Mesothelial cell of epicardium (in vitro differentiated cells): ENCODE results near the gene ADAM12. TPM values are rescaled to one million over a fixed set of nuclear protein-coding genes. Genes with fewer than 3 reads are reported as not detected.

Experiments
- DNase-seq, 2 experiments: peaks; one replicate each; pipeline ENCODE4 v3.0.0; 2021; ENCODE audit warnings: low spot score in 2 of 2; ENCODE audit not compliant: unreplicated experiment in 2 of 2
- H3K27ac Mint-ChIP-seq: 2 replicates; pipeline ENCODE4 v1.8.0; 2021; ENCODE audit warnings: mixed read lengths
- H3K27me3 Mint-ChIP-seq: 2 replicates; pipeline ENCODE4 v1.8.0; 2021; ENCODE audit warnings: low read depth, mixed read lengths
- H3K36me3 Mint-ChIP-seq: 2 replicates; pipeline ENCODE4 v1.8.0; 2021; ENCODE audit warnings: mixed read lengths
- H3K4me1 Mint-ChIP-seq: 2 replicates; pipeline ENCODE4 v1.8.0; 2021; ENCODE audit warnings: mixed read lengths
- H3K4me3 Mint-ChIP-seq: 2 replicates; pipeline ENCODE4 v1.8.0; 2021; ENCODE audit warnings: mild to moderate bottlenecking, moderate library complexity, mixed read lengths
- H3K9me3 Mint-ChIP-seq: 2 replicates; pipeline ENCODE4 v1.8.0; 2021; ENCODE audit warnings: mixed read lengths
- total RNA-seq: library from RNA; stranded (reverse); gene quantifications from 3 replicates; pipeline ENCODE4 v1.2.1, GENCODE V29; 2021
- TF ChIP-seq, protein P1 (sequence below): fragments of 200-600 bp; sonication (generic); IDR thresholded peaks from one replicate; pipeline ENCODE4 v1.5.0; 2021; ENCODE audit warnings: antibody characterized with exemption; ENCODE audit not compliant: unreplicated experiment

ADAM12 gene
- total RNA-seq, 1 donor from 2014 or later = 13.3 TPM

- Mint-ChIP-seq H3K4me1 (peaks cover 28% of the 10 kb centered on the region), H3K4me3 (no peak overlapping the region), H3K27me3 (peaks cover 25% of the 10 kb centered on the region), H3K27ac (no peak overlapping the region), H3K9me3 (no peaks in the 10 kb centered on the region), H3K36me3 (no peaks in the 10 kb centered on the region)
- TF ChIP-seq, protein P1, sequence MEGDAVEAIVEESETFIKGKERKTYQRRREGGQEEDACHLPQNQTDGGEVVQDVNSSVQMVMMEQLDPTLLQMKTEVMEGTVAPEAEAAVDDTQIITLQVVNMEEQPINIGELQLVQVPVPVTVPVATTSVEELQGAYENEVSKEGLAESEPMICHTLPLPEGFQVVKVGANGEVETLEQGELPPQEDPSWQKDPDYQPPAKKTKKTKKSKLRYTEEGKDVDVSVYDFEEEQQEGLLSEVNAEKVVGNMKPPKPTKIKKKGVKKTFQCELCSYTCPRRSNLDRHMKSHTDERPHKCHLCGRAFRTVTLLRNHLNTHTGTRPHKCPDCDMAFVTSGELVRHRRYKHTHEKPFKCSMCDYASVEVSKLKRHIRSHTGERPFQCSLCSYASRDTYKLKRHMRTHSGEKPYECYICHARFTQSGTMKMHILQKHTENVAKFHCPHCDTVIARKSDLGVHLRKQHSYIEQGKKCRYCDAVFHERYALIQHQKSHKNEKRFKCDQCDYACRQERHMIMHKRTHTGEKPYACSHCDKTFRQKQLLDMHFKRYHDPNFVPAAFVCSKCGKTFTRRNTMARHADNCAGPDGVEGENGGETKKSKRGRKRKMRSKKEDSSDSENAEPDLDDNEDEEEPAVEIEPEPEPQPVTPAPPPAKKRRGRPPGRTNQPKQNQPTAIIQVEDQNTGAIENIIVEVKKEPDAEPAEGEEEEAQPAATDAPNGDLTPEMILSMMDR = no peak
- no peak for DNase-seq
Measured at GRCh38 chr10:126214679-126215078, 173.6 kb downstream of the ADAM12 start.

- peaks cover 33% of the 10 kb centered on the region for H3K4me1 Mint-ChIP-seq
Measured at GRCh38 chr10:126214021-126214420, 174.3 kb downstream of the ADAM12 start.

GRCh38 chr10:126212738-126213137 lies 175.5 kb downstream of the ADAM12 start:
- Mint-ChIP-seq H3K27ac (no peak overlapping the region), H3K9me3 (no peaks in the 10 kb centered on the region), H3K4me3 (no peak overlapping the region), H3K27me3 (peaks cover 25% of the 10 kb centered on the region), H3K4me1 (peaks cover 43% of the 10 kb centered on the region), H3K36me3 (no peaks in the 10 kb centered on the region)
- DNase-seq = no peak
- TF ChIP-seq, protein P1 = no peak

More at GRCh38 chr10:126214021-126214420, 174.3 kb downstream of the ADAM12 start:
- no peak overlapping the region for H3K4me3 Mint-ChIP-seq
- TF ChIP-seq, protein P1 = no peak
- peaks cover 25% of the 10 kb centered on the region for H3K27me3 Mint-ChIP-seq
- no peaks in the 10 kb centered on the region for H3K36me3 Mint-ChIP-seq
- H3K9me3 Mint-ChIP-seq = no peaks in the 10 kb centered on the region
- no peak for DNase-seq
- no peak overlapping the region for H3K27ac Mint-ChIP-seq

DNA sequence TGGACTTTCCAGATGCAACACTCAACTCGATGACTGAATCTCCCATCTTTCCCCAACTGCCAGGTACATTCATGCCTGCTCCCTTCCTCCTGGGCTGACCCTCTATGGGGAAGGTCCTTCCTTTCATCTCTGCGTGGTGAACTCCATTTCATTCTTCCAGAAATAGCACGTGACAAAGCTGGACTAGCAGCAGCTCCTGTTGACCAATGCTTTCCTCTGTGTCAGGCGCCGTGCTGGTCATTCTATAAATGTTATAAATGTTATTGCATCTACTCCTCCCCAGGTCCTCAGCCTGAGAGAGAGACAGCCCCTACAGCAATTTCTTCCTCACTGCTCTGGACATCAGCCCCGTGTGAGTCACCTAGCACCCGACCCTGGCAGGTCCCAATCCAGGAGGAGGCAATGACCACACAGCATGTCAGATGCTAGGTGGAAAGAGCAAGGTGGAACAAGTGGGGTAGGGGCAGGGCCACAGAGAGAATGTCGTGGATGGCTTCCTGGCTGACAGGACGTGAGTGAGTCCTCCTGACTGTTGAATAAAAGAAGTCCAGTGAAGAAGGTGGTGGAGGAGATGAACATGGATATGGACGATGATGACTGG lies 178.1 kb downstream of the ADAM12 start:
- Mint-ChIP-seq H3K27me3 (peaks cover 27% of the 10 kb centered on the region), H3K4me3 (no peak overlapping the region), H3K27ac (no peak overlapping the region), H3K36me3 (no peaks in the 10 kb centered on the region), H3K4me1 (peaks cover 29% of the 10 kb centered on the region), H3K9me3 (no peaks in the 10 kb centered on the region)
- TF ChIP-seq, protein P1 = no peak
- no peak for DNase-seq

GRCh38 chr10:126209451-126209850 lies 178.8 kb downstream of the ADAM12 start:
- Mint-ChIP-seq H3K36me3 (no peaks in the 10 kb centered on the region), H3K4me3 (no peak overlapping the region), H3K4me1 (peaks cover 29% of the 10 kb centered on the region), H3K27ac (no peak overlapping the region), H3K27me3 (peaks cover 27% of the 10 kb centered on the region), H3K9me3 (no peaks in the 10 kb centered on the region)
- TF ChIP-seq, protein P1 = no peak
- no peak for DNase-seq
